Activated CD8-positive, alpha-beta memory T cell treated with anti-CD3 and anti-CD28 coated beads, Interleukin-2, amount 50 U/mL, for 1 hour (primary cell): Measurements from ENCODE around the gene CFL2.
"Not testable (repeated sequence)": the region's sequence is repeated elsewhere in the genome, so short reads cannot be mapped to it uniquely, and the experiment has no call there.

ENCODE experiments used
- DNase-seq: peaks from one replicate; pipeline ENCODE4 v3.0.0-alpha.2; 2020; ENCODE audit errors: extremely low read depth

The CFL2 gene

DNA sequence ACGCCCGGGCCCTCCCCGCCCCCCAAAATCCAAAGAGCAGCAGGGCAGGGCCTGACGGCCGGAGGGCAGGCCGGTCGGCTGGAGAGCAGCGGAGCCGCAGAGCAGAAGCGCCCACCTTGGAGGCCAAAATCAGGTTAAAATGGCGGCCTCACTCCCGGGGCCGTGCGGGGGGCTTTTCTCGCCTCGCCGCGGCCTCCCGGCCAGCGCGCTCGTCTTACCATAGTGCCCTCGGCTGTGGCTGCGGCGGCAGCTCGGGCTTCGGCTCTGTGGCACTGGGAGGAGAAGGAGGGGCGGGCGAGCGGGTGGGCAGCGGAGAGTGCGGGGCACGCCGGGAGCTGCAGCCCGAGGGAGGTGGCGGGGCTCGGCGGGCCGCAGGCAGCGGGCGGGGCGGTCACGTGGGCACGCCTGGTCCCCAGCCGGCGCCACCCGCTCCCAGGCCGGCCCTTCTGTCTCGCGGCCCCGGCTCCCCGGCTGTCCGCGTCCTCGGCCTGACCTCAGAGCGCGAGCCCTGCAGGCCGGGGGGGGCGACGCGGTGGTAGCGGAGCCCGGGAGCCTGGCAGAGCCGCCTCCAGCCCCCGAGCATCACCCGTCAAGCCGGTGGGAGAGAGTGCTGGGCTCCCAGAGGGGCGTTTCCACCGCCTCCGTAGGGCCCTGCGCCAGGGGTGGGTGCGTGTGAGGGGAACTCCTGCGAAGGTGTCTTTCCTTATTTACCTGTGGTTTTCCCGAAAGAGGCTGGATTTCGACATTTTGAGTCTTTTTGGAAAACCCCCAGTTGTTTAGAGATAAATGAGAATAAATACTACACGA lies at the start of gene CFL2:
TSS of gene CFL2 (minus strand) at position 274 of the 807 bp plus-strand sequence. CDS start at position 221, 53 bp downstream.
- DNase-seq: no peak

DNA sequence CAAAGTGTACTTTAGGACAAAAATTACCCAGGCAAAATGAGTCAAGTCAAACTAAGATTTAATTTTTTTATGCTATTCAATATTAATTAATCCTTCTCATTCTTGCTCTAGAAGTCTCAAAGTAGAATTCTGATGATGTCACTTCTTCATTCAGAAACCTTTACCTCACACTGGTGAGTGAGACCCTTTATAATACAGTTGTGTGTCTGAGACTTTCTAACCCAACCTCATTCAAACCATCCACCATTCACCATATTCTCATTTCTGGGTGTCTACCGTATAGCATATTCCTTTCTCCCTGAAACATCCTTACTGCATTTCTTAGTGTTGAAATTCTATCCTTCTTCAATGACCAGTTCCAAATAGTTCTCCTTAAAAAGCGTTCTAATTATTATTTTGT lies 40.8 kb upstream of the CFL2 start:
- DNase-seq: no peak

DNA sequence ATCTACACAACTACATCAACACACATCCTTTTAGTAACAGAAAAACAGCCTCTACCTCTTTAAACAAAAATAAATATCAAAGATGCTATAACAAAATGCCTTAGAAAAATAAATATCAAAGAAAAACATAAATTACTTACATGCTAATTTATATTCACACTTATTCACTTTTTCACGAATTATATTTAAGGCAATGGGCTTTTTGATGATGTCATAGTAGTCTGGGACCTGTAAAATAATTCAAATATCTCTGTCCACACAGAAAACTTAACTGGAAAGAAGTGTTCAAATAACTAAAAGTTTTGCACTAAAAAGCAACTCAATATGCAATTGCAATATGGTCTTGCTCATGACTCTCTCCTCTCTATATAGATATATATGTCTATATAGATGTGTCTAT lies 40.3 kb upstream of the CFL2 start:
- no peak for DNase-seq

DNA sequence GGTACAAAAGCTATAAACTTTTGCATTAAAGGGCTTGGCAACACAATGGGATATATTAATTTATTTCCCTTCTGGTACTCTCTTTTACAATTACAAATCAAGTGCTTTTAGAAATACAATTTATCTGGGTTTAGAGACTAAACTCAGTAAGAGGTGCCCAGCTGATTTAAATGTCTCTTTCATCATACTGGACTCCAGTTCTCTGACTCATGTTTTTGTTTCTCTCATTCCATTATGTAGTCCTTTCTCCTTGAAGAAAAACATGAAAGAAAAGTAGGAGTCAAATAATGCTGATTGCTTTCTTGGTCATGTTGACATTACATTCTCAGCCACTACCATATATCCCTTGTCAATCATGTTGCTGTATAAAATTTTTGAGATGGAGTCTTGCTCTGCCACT lies 36.3 kb upstream of the CFL2 start:
- no peak for DNase-seq

DNA sequence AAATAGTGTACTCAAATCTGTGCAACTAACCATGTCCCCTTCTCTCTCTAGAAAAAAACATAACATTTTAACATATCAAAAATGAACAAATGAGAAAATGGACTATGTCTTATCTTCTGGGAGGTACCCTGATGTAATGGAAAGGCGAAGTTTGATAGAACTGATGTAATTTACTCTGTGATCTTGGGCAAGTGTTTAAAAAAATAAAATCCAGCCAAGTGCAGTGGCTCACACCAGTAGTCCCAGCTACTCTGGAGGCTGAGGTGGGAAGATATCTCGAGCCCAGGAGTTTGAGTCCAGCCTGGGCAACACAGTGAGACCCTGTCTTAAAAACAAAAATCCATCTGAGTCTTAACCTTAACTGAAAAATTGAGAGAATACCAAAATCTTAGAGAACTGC lies 35.8 kb upstream of the CFL2 start:
- no peak for DNase-seq

DNA sequence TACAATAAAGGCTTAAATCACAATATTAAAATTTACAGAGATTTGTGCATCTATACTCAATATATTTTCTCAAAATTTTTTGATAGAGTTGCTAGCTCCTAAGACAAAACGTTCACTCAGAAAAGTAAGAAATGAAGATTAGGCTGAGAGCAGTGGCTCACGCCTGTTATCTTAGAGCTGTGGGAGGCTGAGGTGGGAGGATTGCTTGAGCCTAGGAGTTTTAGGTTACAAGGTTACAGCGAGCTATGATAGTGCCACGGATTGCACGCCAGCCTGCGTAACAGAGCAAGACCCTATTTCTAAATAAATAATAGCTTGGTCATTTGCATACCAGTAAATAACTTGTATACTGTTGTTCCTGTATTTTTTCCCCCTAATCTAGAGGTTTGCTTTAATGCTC lies 35.0 kb upstream of the CFL2 start:
- no peak for DNase-seq

DNA sequence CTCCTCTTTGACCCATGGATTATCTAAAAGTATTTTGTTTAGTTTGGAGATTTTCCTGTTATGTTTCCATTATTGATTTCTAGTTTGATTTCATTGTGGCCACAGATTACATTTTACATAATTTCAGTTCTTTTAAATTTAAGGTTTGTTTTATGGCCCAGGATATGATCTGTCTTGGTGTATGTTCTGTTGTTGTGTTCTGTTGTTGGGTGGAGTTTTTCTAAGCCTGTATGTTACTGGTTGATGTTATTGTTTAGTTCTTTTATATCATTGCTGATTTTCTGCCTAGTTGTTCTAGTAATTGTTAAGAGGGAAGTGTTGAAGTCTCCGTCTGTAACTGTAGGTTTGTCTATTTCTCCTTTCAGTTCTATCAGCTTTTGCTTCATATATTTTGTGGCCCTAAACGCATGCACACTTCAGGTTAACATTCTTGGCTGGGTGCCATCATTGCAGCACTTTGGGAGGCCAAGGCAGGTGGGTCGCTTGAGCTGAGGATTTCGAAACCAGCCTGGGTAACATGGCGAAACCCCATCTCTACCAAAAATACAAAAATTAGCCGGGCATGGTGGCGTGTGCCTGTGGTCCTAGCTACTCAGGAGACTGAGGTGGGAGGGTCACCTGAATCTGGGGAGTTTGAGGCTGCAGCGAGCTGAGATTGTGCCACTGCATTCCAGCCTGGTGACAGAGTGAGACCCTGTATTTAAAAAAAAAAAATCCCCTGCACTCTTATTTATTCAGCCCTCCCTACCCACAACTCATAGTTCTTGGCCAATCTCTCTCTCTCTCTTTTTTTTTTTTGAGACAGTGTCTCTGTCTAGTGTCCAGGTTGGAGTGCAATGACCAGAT lies 28.1 kb upstream of the CFL2 start:
- DNase-seq: no peak

DNA sequence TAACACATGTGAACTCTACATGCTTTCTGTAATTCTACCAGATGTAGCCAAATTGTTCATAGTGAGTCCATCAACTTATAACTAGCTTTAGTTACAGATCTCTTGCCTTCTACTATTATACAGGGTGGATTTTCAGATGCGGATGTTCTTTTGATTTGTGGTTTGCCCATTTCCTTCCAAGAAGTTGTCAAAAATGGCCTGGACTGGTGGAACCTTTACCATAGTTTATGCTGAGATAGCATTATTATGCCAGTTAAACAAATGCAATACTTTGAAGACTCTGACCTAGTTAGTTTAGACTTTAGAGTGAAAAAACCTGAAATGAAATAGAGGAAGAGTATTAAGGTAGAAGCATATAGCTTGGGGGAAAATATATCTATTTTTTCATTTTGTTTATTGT lies 27.4 kb upstream of the CFL2 start:
- DNase-seq: no peak

DNA sequence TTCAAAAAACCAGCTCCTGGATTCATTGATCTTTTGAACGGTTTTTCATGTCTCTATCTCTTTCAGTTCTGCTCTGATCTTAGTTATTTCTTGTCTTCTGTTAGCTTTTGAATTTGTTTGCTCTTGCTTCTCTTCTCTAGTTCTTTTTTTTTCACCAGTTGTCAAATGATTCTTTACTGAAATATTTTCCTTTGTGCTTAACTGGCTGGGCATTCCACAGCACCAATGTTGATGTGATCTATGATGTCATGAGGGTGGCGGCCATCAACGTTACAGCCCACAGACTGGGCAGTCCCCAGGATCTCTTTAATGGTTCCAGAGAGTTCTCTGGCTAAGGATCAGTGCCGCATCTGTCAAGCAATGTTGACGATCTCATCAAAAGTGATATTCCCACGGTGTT lies 25.7 kb upstream of the CFL2 start:
- not testable (repeated sequence) for DNase-seq

DNA sequence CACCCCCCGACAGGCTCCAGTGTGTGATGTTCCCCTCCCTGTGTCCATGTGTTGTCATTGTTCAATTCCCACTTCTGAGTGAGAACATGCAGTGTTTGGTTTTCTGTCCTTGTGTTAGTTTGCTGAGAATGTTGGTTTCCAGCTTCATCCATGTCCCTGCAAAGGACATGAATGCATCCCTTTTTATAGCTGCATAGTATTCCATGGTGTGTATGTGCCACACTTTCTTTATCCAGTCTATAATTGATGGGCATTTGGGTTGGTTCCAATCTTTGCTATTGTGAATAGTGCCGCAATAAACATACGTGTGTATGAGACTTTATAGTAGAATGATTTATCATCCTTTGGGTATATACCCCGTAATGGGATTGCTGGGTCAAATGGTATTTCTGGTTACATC lies 22.7 kb upstream of the CFL2 start:
- DNase-seq: not testable (repeated sequence)

DNA sequence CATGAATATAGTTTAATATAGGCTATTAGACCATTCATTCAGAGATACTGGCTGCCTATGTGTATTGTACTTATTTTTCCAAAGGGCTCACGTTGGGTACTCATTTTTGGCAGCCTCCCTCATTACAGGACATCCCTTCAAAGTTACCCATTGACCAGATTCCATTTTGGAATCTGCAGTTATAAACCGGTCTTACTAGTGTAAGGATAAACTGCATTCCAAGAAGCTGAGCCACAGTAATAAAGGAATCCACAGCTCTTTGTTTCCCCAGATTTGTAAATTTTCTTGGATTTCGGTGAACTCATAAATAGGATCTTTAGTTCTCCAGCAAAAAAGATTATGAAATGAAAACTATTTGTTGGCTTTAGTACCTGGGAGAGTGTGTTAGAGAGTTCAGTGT lies 18.9 kb upstream of the CFL2 start:
- DNase-seq: no peak

DNA sequence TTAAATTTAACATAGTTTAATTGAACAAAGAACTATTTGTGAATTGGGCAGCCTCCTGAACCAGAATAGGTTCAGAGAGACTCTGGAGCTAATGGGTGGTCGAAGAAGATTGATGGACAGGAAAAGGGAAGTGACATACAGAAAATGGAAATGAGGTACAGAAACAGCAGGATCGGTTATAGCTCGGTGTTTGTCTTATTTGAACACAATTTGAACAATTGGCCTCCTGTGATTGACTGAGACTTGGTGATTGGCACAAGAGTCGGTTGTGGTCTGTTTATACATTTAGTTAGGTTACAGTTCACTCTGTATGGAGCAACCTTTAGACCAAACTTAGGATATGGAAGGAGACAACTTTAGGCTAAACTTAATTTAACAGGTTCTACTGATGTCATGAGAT lies 18.4 kb upstream of the CFL2 start:
- no peak for DNase-seq

DNA sequence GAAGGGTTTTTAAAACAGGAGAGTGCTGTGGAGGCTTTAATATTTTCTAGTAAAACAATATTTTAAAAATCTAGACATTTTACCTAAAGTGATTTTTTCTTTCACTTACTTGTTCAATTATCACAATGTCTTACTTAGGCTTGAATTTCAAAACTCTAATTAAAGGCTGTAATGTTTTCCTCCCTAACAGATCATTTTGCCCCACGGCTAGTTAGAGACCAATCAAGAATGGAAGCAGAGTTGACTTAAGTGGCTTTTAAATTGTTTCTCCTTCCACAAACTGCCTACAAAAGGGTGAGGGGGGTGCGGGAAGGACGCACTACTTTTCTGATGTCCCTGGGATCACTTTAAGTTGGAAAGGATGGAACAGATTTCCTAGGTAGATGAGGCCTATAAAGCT lies 9.5 kb upstream of the CFL2 start:
- no peak for DNase-seq

DNA sequence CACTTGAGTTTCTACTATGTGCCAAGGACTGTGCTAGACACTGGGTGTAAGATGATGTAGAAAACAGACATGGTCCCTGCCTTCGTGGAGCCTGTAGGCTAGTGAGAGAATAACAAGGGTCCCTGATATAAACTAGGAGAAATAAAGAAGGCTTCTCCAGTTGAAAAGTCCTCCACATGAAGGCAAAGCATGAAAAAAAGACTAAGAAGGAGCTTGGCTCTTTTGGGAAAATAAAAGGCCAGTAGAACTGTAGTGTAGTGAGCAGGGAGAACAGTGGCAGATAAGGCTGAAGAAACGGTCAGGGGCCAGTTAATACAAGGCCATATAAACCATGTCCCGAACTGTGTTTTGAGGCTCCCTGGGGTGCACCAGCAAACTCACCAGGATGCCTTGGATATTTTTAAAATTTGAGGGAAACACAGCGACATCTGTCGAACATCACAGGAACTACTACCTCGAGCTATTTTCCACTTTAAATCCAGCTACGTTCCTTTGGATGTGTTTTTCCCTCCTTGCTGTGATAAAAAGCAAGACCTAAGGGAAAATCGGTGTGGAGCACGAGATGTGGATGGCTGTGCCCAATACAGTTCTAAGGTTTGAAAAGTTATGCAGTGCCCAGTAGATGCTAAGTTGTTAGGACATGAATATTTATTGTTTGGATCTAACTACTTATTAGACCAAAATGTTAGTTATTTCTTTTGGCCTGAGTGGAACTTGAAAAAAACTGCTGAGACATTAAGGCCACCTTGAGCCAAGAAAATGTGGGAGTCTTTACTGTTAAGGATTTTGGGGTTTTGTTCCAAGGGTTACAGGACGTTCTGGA lies 8.5 kb upstream of the CFL2 start:
- DNase-seq: no peak

DNA sequence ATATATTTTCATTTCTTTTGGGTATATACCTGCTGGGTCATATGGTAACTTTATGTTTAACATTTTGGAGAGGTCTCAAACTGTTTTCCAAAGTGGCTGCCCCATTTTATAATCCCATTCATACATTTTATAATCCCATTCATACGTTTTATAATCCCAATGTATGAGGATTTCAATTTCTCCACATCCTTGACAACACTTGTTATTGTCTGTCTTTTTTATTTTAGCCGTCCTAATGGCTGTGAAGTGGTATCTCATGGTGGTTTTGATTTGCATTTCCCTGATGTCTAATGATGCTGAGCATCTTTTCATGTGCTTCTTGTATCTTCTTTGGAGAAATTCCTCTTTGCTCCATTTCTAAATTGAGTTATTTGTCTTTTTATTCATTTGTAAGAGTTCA lies 6.7 kb upstream of the CFL2 start:
- no peak for DNase-seq

DNA sequence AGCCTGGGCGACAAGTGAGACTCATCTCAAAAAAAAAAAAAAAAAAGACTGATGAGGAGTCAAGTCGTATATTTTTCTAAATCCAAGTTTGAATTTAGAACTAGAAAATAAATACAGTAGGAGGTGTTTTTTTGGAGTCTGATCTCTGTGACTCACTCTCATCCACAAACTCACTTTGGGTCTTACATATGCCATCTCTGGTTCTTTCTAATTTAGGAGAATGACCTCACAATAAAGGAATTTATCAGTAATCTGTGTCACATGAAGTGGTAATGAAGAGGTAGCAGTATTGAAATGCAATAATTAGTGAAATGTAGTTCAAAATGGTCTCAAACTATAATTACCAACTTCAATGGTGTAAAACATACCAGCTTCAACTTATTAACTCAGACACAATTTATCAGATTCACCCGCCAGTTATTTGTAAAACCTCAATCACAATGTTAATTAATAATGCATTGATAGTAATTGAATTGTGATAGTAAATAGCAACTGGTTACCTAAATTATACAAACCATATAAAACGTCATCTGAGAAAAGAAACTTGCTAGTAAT lies 4.4 kb upstream of the CFL2 start:
- no peak for DNase-seq

DNA sequence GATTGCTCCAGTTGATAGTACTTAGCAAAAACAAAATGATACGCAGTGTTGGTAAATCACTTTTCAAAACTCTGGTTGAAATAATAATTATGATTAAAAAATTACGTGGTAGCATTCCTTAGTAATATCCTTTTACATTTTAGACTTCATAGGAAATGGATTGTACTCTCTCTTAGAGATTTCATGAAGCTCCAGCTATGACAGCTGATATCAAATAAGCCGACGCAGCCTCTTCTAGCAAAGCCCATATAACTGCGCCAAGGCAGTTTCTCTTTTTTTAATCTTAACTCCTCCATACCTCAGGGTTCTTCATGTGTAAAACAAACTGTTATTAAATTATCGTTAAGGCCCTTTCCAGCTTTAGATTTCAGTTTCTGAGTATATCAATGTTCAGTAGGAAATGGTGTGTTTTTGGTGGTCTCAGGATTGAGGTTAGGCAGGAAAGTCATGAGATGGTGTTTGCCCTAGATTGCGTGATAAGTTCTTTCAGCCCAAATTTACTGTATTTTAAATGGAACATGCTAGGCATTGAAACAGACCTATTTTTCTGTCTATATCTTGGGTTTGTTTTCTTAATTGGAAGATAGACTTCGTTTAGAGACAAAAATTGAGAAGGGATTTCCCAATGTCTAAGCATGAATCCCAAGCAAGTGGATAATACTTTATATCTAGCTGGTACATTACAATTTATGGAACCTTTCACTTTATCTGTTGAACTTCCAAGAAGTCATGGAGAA lies 902 bp upstream of the CFL2 start:
- DNase-seq: no peak

DNA sequence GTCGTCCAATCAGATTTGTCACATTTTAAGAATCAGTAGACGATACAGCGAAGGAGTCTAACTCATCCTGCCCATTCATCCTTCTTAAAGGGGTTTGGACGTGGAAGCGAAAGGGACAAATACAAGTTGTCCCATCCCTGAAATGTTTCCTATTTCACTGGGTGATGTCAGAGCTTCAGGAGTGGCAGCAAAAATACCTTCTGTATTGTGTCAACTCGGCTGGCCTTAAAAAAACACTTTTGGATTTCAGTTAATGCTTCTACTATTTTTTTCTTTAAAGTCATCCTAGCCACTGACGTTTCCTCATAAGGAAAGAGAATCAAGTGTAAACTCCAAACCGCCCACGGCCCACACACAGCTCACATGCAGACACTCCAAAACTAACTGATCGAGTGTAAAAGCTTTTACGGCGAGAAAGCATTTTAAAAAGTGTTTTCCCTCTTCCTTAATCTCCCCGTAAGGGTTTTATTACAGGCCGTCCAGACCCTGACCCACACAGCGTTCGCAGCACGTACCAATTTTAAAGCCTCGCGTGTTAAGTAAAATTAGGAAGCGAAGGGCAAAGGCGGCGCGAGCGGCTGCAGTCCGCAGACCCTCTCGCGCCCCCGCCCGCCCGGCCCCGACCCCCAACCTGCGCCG lies 593 bp downstream of the CFL2 start:
- no peak for DNase-seq

DNA sequence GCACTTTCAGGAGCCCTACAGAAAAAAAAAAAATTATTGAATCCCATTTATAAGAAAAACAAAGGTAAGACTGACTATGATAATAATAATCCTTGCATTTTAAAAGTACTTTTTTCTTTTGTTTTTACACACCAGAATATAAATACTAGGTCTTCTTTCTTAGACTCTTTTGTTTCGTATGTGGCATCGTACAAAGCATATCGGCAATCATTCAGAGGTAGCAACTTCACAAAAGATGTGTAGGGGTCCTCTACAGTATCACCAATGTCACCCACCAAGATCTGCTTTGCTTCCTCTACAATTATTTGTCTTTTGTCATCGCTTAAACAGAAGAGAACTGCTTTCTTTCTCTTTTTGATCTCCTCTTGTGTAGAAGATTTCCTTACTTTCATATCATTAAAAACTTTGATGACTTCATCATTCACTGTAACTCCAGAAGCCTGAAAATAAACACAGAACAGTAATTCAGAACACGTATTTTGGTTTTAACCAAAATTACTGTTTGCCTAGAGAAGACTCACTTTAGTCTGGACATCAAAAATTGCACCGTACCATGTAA lies 1.2 kb downstream of the CFL2 start:
- DNase-seq: no peak
